ENCODE measurements around the gene KRT33A. TPM values are rescaled to one million over a fixed set of nuclear protein-coding genes. Genes with fewer than 3 reads are reported as not detected.

The KRT33A gene
- total and polyA plus RNA-seq, 3 donors from 2014 or later = 0.50 to 3.1 (median 2.3) TPM

- no peaks in the 10 kb centered on the region for H3K27me3 ChIP-seq
- no peak overlapping the region for H3K27ac ChIP-seq
- 26 to 32% methylated on average over 2 of the region's 2 CpGs for WGBS, 2 donors
- TF ChIP-seq, protein P1, sequence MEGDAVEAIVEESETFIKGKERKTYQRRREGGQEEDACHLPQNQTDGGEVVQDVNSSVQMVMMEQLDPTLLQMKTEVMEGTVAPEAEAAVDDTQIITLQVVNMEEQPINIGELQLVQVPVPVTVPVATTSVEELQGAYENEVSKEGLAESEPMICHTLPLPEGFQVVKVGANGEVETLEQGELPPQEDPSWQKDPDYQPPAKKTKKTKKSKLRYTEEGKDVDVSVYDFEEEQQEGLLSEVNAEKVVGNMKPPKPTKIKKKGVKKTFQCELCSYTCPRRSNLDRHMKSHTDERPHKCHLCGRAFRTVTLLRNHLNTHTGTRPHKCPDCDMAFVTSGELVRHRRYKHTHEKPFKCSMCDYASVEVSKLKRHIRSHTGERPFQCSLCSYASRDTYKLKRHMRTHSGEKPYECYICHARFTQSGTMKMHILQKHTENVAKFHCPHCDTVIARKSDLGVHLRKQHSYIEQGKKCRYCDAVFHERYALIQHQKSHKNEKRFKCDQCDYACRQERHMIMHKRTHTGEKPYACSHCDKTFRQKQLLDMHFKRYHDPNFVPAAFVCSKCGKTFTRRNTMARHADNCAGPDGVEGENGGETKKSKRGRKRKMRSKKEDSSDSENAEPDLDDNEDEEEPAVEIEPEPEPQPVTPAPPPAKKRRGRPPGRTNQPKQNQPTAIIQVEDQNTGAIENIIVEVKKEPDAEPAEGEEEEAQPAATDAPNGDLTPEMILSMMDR (IDR thresholded peaks at IDR 0.05) = no peak
- no peak for TF ChIP-seq POLR2A (IDR thresholded peaks at IDR 0.05)
- H3K4me3 ChIP-seq = no peak overlapping the region
- no peaks in the 10 kb centered on the region for H3K9me3 ChIP-seq
- no peaks in the 10 kb centered on the region for H3K36me3 ChIP-seq (ENCODE audit: low read depth, missing control alignments)
- no peak for DNase-seq
- intact Hi-C loops (cut with DNase I; ENCODE audit: low total_unique reads) = no loop called here
- no peaks in the 10 kb centered on the region for H3K4me1 ChIP-seq
Measured at GRCh38 chr17:41377546-41377945, 26.9 kb upstream of the KRT33A start.

- Histone ChIP-seq H3K36me3 (ENCODE audit: low read depth, missing control alignments) (no peaks in the 10 kb centered on the region), H3K4me3 (no peak within 1 kb of the TSS), H3K27ac (no peak within 1 kb of the TSS), H3K27me3 (no peaks in the 10 kb centered on the region), H3K4me1 (no peaks in the 10 kb centered on the region), H3K9me3 (no peaks in the 10 kb centered on the region)
- DNase-seq = no peak
- intact Hi-C loops (cut with DNase I; ENCODE audit: low total_unique reads) = loop anchor here (10.0 kb wide), 1 partner anchor 75 kb away; the partner anchor contains the start of gene KRT38
- whole genome bisulfite sequencing, 2 donors = 93 to 100% methylated on average over 1 of the region's 1 CpG
- TF ChIP-seq, protein P1 (IDR thresholded peaks at IDR 0.05) = no peak
- no peak for TF ChIP-seq POLR2A (IDR thresholded peaks at IDR 0.05)
Measured at GRCh38 chr17:41369713-41370112, 19.1 kb upstream of the KRT33A start, which contains the start of gene KRT33B. KRT33B (minus strand) TSS chr17:41369813; CDS start chr17:41369750, 63 bp downstream.

DNA sequence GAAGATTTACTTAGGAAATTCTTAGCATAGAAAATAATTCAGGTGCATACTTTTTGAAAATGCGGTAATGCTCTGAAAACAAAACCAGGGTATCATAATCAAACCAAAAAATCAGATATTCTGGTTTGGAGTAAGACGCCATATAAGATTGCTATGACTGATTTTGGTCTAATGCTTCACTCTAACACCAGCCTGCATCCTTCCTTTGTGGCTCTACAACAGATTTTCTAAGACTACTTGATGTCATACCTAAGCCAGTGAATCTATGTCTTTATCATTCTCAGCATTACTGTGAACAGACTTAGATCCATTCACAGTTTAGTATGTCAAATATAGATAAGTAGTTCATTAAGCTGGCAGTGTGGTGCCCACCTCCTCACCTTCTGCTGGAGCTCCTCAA is 18.4 kb upstream of the KRT33A start:
- Histone ChIP-seq H3K4me1 (no peaks in the 10 kb centered on the region), H3K9me3 (no peaks in the 10 kb centered on the region), H3K27ac (no peak overlapping the region), H3K4me3 (no peak overlapping the region), H3K27me3 (no peaks in the 10 kb centered on the region), H3K36me3 (ENCODE audit: low read depth, missing control alignments) (no peaks in the 10 kb centered on the region)
- DNase-seq = no peak
- no peak for TF ChIP-seq POLR2A (IDR thresholded peaks at IDR 0.05)
- TF ChIP-seq, protein P1 (IDR thresholded peaks at IDR 0.05) = no peak
- intact Hi-C loops (cut with DNase I; ENCODE audit: low total_unique reads) = loop anchor here (10.0 kb wide), 1 partner anchor 76 kb away; the partner anchor contains the start of gene KRT38
- WGBS, 2 donors = 87 to 94% methylated on average over 2 of the region's 2 CpGs

GRCh38 chr17:41367426-41368075 is 16.9 kb upstream of the KRT33A start:
- 92% methylated on average over 10 of the region's 10 CpGs for WGBS, 2 donors
- Histone ChIP-seq H3K4me1 (no peaks in the 10 kb centered on the region), H3K4me3 (no peak overlapping the region), H3K36me3 (ENCODE audit: low read depth, missing control alignments) (no peaks in the 10 kb centered on the region), H3K27me3 (no peaks in the 10 kb centered on the region), H3K27ac (no peak overlapping the region), H3K9me3 (no peaks in the 10 kb centered on the region)
- no peak for DNase-seq
- TF ChIP-seq POLR2A (IDR thresholded peaks at IDR 0.05) = no peak
- TF ChIP-seq, protein P1 (IDR thresholded peaks at IDR 0.05) = no peak
- intact Hi-C loops (cut with DNase I; ENCODE audit: low total_unique reads) = loop anchor here (10.0 kb wide), 1 partner anchor 77 kb away; the partner anchor contains the start of gene KRT38

DNA sequence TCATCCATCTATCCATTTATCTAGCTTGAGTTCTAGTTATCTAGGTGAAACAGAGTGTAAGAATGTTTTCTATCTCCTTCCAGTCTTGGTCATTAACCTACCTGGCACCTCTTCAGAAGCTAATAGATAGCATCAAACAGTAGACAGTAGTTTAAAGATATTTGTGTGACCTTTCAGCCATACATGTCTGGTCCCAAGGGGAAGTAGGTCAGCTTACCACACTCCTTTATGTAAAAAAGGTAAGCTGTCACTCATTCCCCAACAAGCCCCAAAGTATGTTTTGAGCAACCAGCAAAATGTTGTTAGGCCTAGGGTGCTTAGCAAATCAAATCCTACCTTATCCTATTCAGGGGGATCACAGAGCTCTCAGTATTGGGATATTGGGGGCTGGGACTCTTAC is 15.4 kb upstream of the KRT33A start:
- TF ChIP-seq, protein P1 (IDR thresholded peaks at IDR 0.05) = no peak
- no peak for TF ChIP-seq POLR2A (IDR thresholded peaks at IDR 0.05)
- Histone ChIP-seq H3K27me3 (no peaks in the 10 kb centered on the region), H3K4me3 (no peak overlapping the region), H3K27ac (no peak overlapping the region), H3K4me1 (no peaks in the 10 kb centered on the region), H3K9me3 (no peaks in the 10 kb centered on the region), H3K36me3 (ENCODE audit: low read depth, missing control alignments) (no peaks in the 10 kb centered on the region)
- no peak for DNase-seq
- intact Hi-C loops (cut with DNase I; ENCODE audit: low total_unique reads) = loop anchor here (10.0 kb wide), 1 partner anchor 79 kb away; the partner anchor contains the start of gene KRT38
